GM12864 (cell line): ENCODE measurements around the gene APOL2.
A peak's percentile ranks its signal among the peaks of the same experiment; 100 is the strongest.

Experiments used
- DNase-seq: peaks from one replicate; pipeline ENCODE4 v3.0.0-alpha.2; 2011; ENCODE audit warnings: low read depth
- H3K4me3 ChIP-seq: 2 replicates; pipeline ENCODE4 v1.5.1; 2011; ENCODE audit warnings: mild to moderate bottlenecking, low read depth, low read length, control low read depth
- TF ChIP-seq, protein P1 (sequence below): IDR thresholded peaks from 2 replicates; pipeline ENCODE4 v1.5.1; 2011; ENCODE audit warnings: low read depth, mild to moderate bottlenecking, moderate library complexity, low read length, control low read depth, inconsistent platforms; ENCODE audit errors: missing control alignments

APOL2 gene, protein sequence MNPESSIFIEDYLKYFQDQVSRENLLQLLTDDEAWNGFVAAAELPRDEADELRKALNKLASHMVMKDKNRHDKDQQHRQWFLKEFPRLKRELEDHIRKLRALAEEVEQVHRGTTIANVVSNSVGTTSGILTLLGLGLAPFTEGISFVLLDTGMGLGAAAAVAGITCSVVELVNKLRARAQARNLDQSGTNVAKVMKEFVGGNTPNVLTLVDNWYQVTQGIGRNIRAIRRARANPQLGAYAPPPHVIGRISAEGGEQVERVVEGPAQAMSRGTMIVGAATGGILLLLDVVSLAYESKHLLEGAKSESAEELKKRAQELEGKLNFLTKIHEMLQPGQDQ

DNA sequence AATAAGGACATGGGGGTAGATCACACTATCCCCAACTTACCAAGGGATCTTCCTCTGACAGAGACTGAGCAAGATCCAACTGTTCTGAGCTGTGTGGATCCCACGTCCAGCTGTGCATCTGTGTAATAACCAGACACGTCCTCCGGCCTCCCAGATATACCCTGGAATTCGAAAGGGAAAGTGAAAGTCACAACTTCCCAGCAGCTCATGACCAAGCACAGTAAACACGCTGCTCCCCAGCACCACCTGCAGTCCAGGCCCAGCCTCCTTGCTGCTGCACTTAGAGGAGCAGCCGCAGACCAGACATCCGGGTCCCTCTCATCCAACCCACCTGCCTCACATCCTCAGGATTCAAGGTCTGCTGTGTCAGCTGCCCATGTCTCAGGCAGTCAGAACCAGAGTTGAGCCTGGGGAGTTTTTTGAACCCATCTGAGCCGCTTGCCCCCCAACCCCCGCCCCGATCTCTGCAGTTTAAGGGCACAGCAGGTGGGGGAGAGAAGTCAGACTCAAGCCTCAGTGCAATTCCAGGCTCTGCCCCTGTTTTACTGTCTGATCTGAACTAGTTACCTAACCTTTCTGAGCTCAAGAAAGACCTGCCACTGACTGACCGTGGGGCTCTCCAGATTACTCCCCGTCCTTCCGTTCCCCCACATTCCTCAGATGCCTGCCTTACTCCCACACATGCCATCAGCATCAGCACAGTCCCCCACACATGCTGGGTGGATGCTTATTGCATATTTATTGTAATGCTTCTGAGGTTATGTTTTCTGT lies at the start of gene APOL2:
Gene APOL2 (minus strand): TSS at position 127 of the 771 bp plus-strand sequence. CDS start 6,365 bp downstream, outside the sequence.
- H3K4me3 ChIP-seq = peak within 1 kb of the TSS; percentile 77
- TF ChIP-seq, protein P1, sequence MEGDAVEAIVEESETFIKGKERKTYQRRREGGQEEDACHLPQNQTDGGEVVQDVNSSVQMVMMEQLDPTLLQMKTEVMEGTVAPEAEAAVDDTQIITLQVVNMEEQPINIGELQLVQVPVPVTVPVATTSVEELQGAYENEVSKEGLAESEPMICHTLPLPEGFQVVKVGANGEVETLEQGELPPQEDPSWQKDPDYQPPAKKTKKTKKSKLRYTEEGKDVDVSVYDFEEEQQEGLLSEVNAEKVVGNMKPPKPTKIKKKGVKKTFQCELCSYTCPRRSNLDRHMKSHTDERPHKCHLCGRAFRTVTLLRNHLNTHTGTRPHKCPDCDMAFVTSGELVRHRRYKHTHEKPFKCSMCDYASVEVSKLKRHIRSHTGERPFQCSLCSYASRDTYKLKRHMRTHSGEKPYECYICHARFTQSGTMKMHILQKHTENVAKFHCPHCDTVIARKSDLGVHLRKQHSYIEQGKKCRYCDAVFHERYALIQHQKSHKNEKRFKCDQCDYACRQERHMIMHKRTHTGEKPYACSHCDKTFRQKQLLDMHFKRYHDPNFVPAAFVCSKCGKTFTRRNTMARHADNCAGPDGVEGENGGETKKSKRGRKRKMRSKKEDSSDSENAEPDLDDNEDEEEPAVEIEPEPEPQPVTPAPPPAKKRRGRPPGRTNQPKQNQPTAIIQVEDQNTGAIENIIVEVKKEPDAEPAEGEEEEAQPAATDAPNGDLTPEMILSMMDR = peak; percentile 73
- peak; percentile 67 for DNase-seq

DNA sequence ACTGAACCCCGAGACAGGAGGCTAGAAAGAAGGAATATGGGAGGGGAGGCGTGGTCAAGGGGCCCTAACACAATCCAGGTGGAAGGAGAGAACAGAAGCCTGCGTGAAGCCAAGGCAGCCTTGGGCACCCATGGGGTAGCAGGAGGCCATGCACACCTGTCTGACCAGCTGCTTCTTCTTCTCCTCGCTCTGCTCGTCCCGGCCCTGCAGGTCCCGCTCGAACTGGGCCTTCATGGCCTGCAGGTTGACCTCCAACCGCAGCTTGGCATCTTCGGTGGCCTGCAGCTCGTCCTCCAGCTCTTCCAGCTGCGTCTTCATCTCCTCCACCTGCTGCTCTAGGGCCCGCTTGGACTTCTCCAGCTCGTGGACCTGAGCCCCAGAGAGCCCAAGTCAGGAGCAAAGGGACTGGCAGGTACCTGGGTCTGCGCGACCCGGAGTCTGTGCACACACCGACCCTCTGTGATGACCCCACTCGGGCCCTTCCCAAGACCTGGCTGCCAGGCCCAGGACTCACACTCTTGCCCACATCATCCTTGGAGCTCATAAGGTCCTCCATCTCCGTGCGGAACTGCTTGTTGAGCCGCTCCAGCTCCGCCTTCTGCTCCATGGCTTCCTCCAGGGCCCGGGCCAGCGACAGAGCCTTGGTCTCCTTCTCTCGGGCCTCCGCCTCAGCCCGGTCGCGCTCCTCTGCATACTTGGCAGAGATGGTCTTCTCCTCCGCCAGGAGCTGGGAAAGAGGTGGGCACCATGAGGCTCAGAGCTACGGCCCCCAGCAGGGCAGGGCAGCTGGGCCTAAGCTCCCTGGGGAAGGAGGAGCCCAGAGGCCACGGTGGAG lies 49.5 kb upstream of the APOL2 start:
- DNase-seq = no peak
- H3K4me3 ChIP-seq = no peak overlapping the region
- TF ChIP-seq, protein P1 = no peak

DNA sequence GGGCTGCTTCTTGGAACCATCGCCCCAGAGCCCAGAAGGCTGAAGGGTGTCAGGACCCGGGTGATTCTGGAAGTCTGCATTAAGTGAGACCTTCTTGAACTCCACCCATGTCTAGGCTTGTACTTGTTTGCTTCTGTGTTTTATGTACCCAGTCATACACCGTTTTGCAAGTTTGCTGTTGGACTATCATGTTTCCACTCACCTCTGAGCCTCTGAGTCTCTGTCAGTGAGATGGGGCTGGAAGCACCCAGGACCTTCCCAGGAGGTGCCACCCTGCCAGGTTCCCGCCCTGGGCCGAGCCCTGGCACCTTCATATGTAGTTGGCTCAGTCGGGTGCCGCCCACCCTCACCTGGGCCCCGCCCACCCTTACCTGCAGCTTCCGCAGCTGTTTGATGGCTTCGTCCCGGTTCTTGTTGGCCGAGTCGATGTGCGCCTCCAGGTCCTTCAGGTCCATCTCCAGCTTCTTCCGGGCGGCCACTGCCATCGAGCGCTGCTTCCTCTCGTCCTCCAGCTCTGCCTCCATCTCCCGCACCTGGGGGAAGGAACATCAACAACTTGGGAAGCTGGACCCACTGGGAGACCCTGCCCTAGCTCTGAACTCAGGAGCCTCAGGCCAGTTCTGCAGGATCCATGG lies 48.7 kb upstream of the APOL2 start:
- TF ChIP-seq, protein P1 = no peak
- no peak for DNase-seq
- no peak overlapping the region for H3K4me3 ChIP-seq

DNA sequence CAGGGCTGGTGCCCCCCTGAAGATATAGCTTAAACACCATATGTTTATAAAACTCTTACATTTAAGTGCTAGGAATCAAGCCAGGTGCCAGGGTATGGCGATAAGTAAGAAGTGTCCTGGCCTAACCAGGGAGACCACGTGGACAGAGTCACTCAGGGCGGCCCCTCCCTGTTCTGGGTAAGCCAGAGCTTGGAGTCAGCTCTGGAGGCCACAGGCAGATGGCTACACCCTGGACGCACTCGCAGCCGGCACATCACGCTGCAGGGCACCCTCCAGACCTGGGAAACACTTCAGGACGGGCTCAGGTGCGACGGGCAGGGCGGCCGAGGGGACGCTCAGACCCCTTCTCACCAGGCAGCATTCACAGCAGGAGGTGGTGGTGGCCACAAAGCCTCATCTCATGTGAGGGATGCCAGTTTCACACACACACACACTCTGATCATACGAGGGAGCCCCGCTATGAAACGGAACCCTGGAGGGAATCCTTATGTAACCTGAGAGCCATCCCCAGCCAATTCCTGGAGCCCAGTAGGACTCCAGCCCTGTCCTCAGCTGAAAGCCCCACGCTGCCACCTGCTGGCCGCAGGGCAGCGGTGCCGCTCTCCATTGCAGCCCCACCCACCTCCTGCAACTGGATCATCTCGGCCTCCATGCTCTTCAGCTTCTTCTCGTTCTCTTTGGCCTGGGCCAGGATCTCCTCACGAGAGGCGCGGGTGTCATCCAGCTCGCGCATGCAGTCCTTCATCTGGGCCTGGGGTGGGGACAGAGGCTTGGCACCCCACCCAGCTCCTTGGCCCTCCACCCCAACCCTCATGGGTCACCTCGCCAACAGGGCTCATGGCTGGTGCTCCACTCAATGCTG lies 47.0 kb upstream of the APOL2 start:
- TF ChIP-seq, protein P1 = peak; percentile 95
- no peak for DNase-seq
- no peak overlapping the region for H3K4me3 ChIP-seq

DNA sequence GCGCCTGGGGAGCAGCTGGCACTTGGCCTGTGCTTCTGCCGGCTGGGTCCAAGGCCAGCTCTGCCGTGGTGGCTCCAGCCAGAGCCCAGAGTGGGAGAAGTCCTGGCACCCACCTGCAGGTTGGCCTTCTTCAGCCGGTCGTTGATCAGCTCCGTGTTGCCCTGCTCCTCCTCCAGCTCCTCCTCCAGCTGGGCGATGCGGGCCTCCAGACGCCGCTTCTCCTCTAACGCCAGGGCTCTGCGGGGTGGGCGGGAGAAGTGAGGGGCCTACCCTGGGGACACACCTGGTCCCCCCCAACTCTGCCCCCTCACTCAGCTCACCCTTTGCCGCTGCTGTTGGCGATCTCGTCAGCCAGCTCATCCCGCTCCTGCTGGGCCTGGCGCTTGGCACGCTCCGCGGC lies 46.2 kb upstream of the APOL2 start:
- TF ChIP-seq, protein P1 = no peak
- no peak overlapping the region for H3K4me3 ChIP-seq
- no peak for DNase-seq

DNA sequence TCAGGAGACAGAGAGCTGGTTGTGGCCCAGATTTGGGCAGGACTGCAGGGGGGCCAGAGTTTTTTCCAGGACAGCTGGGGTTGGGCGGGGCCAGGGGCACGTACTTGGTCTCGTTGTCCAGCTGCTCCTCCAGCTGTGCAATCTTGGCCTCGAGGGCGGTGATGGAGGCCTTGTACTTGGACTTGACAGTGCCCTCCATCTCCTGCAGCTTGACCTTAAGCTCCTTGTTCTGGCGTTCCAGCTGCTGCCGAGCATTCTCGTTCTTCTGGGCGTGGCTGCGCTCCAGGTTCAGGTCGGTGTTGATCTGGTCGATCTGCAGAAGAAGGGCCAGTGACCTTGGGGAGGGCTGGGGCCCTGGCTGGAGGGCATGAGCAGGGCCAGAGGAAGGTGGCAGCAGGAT lies 45.7 kb upstream of the APOL2 start:
- no peak overlapping the region for H3K4me3 ChIP-seq
- no peak for DNase-seq
- TF ChIP-seq, protein P1 = no peak
